HCT116 (cell line): Measurements from ENCODE around the gene TMEM125. TPM values are rescaled to one million over a fixed set of nuclear protein-coding genes. Genes with fewer than 3 reads are reported as not detected.

Experiments
- ATAC-seq: fragments of 200-7000 bp; cut with Tn5 transposase; 2 replicates; pipeline ENCODE4 v1.9.1; 2020; ENCODE audit warnings: mild to moderate bottlenecking, moderate library complexity
- BruUV-seq: library from RNA; stranded (reverse); fragments of 400-500 nt; replicated peaks from 2 replicates; lab custom pipeline; 2021; lab: Mats Ljungman, UMichigan
- CTCF ChIA-PET: fragments of 300-600 bp; sonication (Branson Sonifier 250); formaldehyde crosslinking; loops from one replicate; lab custom pipeline; 2021; ENCODE audit warnings: antibody characterized with exemption; lab: Charles Lee
- POLR2A ChIA-PET: fragments of 300-600, 350-600 bp; sonication (Branson Sonifier 250); formaldehyde crosslinking; loops from one replicate; lab custom pipeline; 2021; ENCODE audit warnings: antibody characterized with exemption; lab: Charles Lee
- RAD21 ChIA-PET, 2 experiments: fragments of 300-600 bp; sonication (Branson Sonifier 250); formaldehyde crosslinking; loops; one replicate each; lab custom pipeline; 2023; ENCODE audit warnings: low total read pairs in 2 of 2; ENCODE audit not compliant: uncharacterized antibody in 2 of 2, unreplicated experiment in 2 of 2, low non-redundant PET in 1 of 2; lab: Charles Lee
- DNase-seq: peaks from one replicate; pipeline ENCODE4 v3.0.0-alpha.2; 2010; ENCODE audit warnings: low read depth, low spot score
- H2AFZ ChIP-seq: fragments of 200-600 bp; shearing (Covaris generic), sonication (generic); 2 replicates; pipeline ENCODE4 v1.6.1; 2017; ENCODE audit warnings: low read depth, mixed run types, mixed read lengths, antibody characterized with exemption, low read length; ENCODE audit not compliant: poor library complexity, severe bottlenecking
- H3K27ac ChIP-seq: 2 replicates; pipeline ENCODE4 v1.5.1; 2012; ENCODE audit warnings: low read depth, low read length
- H3K27me3 ChIP-seq: fragments of 200-600 bp; sonication (generic); 2 replicates; pipeline ENCODE4 v1.6.1; 2016; ENCODE audit warnings: mixed run types, low read length, mixed read lengths; ENCODE audit not compliant: insufficient read depth
- H3K36me3 ChIP-seq, 2 experiments: fragments of 200-500 bp in 1 of 2; fragments of 200-600 bp in 1 of 2; sonication (Bioruptor generic) in 1 of 2; sonication (generic) in 1 of 2; 2 replicates each; pipeline versions ENCODE4 v1.5.1 to v1.6.1; 2014 to 2016; ENCODE audit warnings: low read length in 2 of 2, inconsistent platforms in 1 of 2, mixed read lengths in 1 of 2, mixed run types in 1 of 2; ENCODE audit not compliant: insufficient read depth in 2 of 2, control insufficient read depth in 1 of 2
- H3K4me1 ChIP-seq, 2 experiments: fragments of 200-600 bp in 1 of 2; sonication (generic) in 1 of 2; 2 replicates each; pipeline versions ENCODE4 v1.5.1 to v1.6.1; 2012 to 2017; ENCODE audit warnings: low read length in 2 of 2, inconsistent platforms in 1 of 2, mild to moderate bottlenecking in 1 of 2, mixed read lengths in 1 of 2, mixed run types in 1 of 2, moderate library complexity in 1 of 2; ENCODE audit not compliant: insufficient read depth in 2 of 2, control insufficient read depth in 1 of 2
- H3K4me2 ChIP-seq: fragments of 200-600 bp; sonication (generic); 2 replicates; pipeline ENCODE4 v1.6.1; 2017; ENCODE audit warnings: mixed run types, low read length, mixed read lengths
- H3K4me3 ChIP-seq, 2 experiments: fragments of 200-600 bp in 1 of 2; sonication (generic) in 1 of 2; replicated peaks in 1 of 2; 2 replicates each; pipeline ENCODE4 v1.5.1; 2011 to 2016; ENCODE audit warnings: low read length in 2 of 2, control low read depth in 1 of 2, low read depth in 1 of 2, mild to moderate bottlenecking in 1 of 2, mixed read lengths in 1 of 2, mixed run types in 1 of 2
- H3K79me2 ChIP-seq: fragments of 200-600 bp; sonication (generic); 2 replicates; pipeline ENCODE4 v1.6.1; 2017; ENCODE audit warnings: mild to moderate bottlenecking, mixed run types, low read length, moderate library complexity, mixed read lengths; ENCODE audit not compliant: insufficient read depth
- H3K9ac ChIP-seq: fragments of 200-600 bp; sonication (generic); 2 replicates; pipeline ENCODE4 v1.6.1; 2016; ENCODE audit warnings: low read length, mixed read lengths
- H3K9me2 ChIP-seq: fragments of 200-600 bp; sonication (generic), shearing (Covaris generic); 2 replicates; pipeline ENCODE4 v1.6.1; 2017; ENCODE audit warnings: mixed run types, mild to moderate bottlenecking, moderate library complexity; ENCODE audit not compliant: insufficient read depth
- H3K9me3 ChIP-seq, 2 experiments: fragments of 200-500 bp in 1 of 2; fragments of 200-600 bp in 1 of 2; sonication (Bioruptor generic) in 1 of 2; sonication (generic) in 1 of 2; 2 replicates each; pipeline ENCODE4 v1.6.1; 2014 to 2017; ENCODE audit warnings: low read length in 2 of 2, mixed read lengths in 2 of 2, inconsistent platforms in 1 of 2, low read depth in 1 of 2, mild to moderate bottlenecking in 1 of 2, mixed run types in 1 of 2, moderate library complexity in 1 of 2; ENCODE audit not compliant: control insufficient read depth in 1 of 2, insufficient read depth in 1 of 2
- H4K20me1 ChIP-seq: fragments of 200-600 bp; sonication (generic), shearing (Covaris generic); 2 replicates; pipeline ENCODE4 v1.6.1; 2017; ENCODE audit warnings: mixed run types, mild to moderate bottlenecking, moderate library complexity; ENCODE audit not compliant: insufficient read depth
- CBX3 ChIP-seq: IDR thresholded peaks from 2 replicates; pipeline ENCODE4 v1.6.1; 2012; ENCODE audit warnings: low read depth
- ELF1 ChIP-seq: IDR thresholded peaks from 2 replicates; pipeline ENCODE4 v1.6.1; 2012; ENCODE audit warnings: low read depth, borderline replicate concordance
- FOSL1 ChIP-seq: IDR thresholded peaks from 2 replicates; pipeline ENCODE4 v1.6.1; 2012; ENCODE audit warnings: low read depth
- JUND ChIP-seq: IDR thresholded peaks from 2 replicates; pipeline ENCODE4 v1.6.1; 2012
- POLR2A ChIP-seq: IDR thresholded peaks from 2 replicates; pipeline ENCODE4 v1.7.0; 2011; ENCODE audit warnings: borderline replicate concordance; ENCODE audit not compliant: insufficient read depth, insufficient read length; ENCODE audit errors: extremely low read depth
- RAD21 ChIP-seq: IDR thresholded peaks from 2 replicates; pipeline ENCODE4 v1.6.1; 2012; ENCODE audit warnings: low read depth, mild to moderate bottlenecking
- TCF7L2 ChIP-seq: IDR thresholded peaks from 2 replicates; pipeline ENCODE4 v1.7.0; 2011; ENCODE audit warnings: borderline replicate concordance, inconsistent platforms; ENCODE audit not compliant: insufficient read depth, insufficient read length; ENCODE audit errors: extremely low read depth
- YY1 ChIP-seq: IDR thresholded peaks from 2 replicates; pipeline ENCODE4 v1.6.1; 2011; ENCODE audit warnings: low read length, low read depth, moderate library complexity, mild to moderate bottlenecking; ENCODE audit not compliant: insufficient replicate concordance; ENCODE audit errors: extremely low read depth
- ZNF274 ChIP-seq: fragments of 200-500 bp; sonication (Bioruptor generic); IDR thresholded peaks from 2 replicates; pipeline ENCODE4 v1.6.1; 2014; ENCODE audit warnings: mild to moderate bottlenecking, low read depth, low read length, inconsistent platforms
- intact Hi-C: fragments of 100-400 bp; cut with micrococcal nuclease; formaldehyde crosslinking; loops from 2 replicates; pipeline ENCODE4 v1.10.0; 2022
- total RNA-seq: library from RNA; stranded (reverse); gene quantifications from one replicate; pipeline ENCODE4 v1.2.1, GENCODE V29; 2021; ENCODE audit not compliant: unreplicated experiment
- TF ChIP-seq, protein P1 (sequence below): IDR thresholded peaks from 2 replicates; pipeline ENCODE4 v1.6.1; 2011; ENCODE audit warnings: mild to moderate bottlenecking, low read length, moderate library complexity; ENCODE audit not compliant: insufficient replicate concordance; ENCODE audit errors: extremely low read depth

Gene TMEM125
- total RNA-seq, 1 experiment from 2014 or later = 13.9 TPM

GRCh38 chr1:43238085-43238484 is 31.7 kb upstream of the TMEM125 start (continued):
- TF ChIP-seq ZNF274 = no peak
- no peak for TF ChIP-seq JUND
- TF ChIP-seq, protein P1, sequence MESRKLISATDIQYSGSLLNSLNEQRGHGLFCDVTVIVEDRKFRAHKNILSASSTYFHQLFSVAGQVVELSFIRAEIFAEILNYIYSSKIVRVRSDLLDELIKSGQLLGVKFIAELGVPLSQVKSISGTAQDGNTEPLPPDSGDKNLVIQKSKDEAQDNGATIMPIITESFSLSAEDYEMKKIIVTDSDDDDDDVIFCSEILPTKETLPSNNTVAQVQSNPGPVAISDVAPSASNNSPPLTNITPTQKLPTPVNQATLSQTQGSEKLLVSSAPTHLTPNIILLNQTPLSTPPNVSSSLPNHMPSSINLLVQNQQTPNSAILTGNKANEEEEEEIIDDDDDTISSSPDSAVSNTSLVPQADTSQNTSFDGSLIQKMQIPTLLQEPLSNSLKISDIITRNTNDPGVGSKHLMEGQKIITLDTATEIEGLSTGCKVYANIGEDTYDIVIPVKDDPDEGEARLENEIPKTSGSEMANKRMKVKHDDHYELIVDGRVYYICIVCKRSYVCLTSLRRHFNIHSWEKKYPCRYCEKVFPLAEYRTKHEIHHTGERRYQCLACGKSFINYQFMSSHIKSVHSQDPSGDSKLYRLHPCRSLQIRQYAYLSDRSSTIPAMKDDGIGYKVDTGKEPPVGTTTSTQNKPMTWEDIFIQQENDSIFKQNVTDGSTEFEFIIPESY = no peak

GRCh38 chr1:43238991-43239469 is 30.8 kb upstream of the TMEM125 start:
- intact Hi-C loops = loop anchor here (1.0 to 2.0 kb wide), 4 partner anchors 110 to 175 kb away; partner anchors contain the start of gene CDC20
- POLR2A ChIA-PET = interaction anchor here (2.0 kb wide), 1 partner anchor 119 kb away, joined by 5 read pairs; the partner anchor contains the start of gene CDC20
- Histone ChIP-seq H3K9ac (no peak overlapping the region), H3K4me1 (peaks cover 0 to 10% of the 10 kb centered on the region in 2 experiments; a peak in 2 of 4 replicates), H3K36me3 (no peaks in the 10 kb centered on the region), H2AFZ (no peak overlapping the region), H3K4me2 (no peak overlapping the region), H3K27ac (no peak overlapping the region), H4K20me1 (no peaks in the 10 kb centered on the region), H3K79me2 (no peaks in the 10 kb centered on the region), H3K4me3 (no peak overlapping the region), H3K9me3 (no peaks in the 10 kb centered on the region), H3K9me2 (no peaks in the 10 kb centered on the region), H3K27me3 (no peaks in the 10 kb centered on the region)
- TF ChIP-seq RAD21 (no peak), POLR2A (no peak), YY1 (no peak), TCF7L2 (no peak), FOSL1 (no peak), CBX3 (no peak), ELF1 (no peak)
- no TSS peak for BruUV-seq
- RAD21 ChIA-PET = interaction anchor here (1.0 to 1.5 kb wide), 2 partner anchors 175 to 176 kb away, joined by 3 to 10 read pairs; no protein-coding TSS in a partner anchor
- DNase-seq (no peak), ATAC-seq (no peak)
- CTCF ChIA-PET = interaction anchor here (1.3 to 1.9 kb wide), 3 partner anchors 12 to 175 kb away, joined by 7 to 17 read pairs (median 7); no protein-coding TSS in a partner anchor
